OCI-LY1 (cell line): Measurements from ENCODE around the gene RAB36.

Experiments used
- EZH2 ChIP-seq: fragments of 200-600 bp; sonication (generic), shearing (Covaris generic); IDR thresholded peaks from 2 replicates; pipeline ENCODE4 v1.8.0; 2017; ENCODE audit warnings: borderline replicate concordance, mixed run types, mild to moderate bottlenecking, antibody characterized with exemption, low read length, moderate library complexity, mixed read lengths
- TF ChIP-seq, protein P1 (sequence below): fragments of 200-600 bp; sonication (generic), shearing (Covaris generic); IDR thresholded peaks from 2 replicates; pipeline ENCODE4 v1.5.1; 2017; ENCODE audit warnings: mild to moderate bottlenecking, antibody characterized with exemption, low read length, moderate library complexity, mixed read lengths

DNA sequence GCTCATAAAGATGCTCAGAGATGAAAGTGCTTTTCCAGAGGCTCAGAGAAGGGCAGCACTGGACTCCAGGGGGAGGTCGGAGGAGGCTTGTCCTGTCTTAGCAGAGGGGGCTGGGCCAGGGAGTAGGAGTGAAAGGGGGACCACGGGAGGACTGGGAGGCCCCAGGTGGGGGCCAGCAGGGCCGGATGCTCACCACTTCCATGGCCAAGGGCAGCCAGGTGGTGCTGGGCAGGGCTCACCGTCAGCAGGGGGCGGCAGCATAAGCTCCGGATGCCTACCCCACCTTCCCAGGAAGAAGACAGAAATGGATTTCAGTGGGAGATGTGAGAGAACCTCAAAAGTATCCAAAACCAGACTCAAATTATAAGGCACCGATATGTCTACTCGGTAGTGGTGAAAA is 11.0 kb downstream of the RAB36 start:
- TF ChIP-seq, protein P1, sequence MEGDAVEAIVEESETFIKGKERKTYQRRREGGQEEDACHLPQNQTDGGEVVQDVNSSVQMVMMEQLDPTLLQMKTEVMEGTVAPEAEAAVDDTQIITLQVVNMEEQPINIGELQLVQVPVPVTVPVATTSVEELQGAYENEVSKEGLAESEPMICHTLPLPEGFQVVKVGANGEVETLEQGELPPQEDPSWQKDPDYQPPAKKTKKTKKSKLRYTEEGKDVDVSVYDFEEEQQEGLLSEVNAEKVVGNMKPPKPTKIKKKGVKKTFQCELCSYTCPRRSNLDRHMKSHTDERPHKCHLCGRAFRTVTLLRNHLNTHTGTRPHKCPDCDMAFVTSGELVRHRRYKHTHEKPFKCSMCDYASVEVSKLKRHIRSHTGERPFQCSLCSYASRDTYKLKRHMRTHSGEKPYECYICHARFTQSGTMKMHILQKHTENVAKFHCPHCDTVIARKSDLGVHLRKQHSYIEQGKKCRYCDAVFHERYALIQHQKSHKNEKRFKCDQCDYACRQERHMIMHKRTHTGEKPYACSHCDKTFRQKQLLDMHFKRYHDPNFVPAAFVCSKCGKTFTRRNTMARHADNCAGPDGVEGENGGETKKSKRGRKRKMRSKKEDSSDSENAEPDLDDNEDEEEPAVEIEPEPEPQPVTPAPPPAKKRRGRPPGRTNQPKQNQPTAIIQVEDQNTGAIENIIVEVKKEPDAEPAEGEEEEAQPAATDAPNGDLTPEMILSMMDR, result no peak; the same call in 1 of the 2 replicates
- TF ChIP-seq EZH2, result no peak
